Smooth muscle cell (in vitro differentiated cells): ENCODE data around the gene FLYWCH1. TPM values are rescaled to one million over a fixed set of nuclear protein-coding genes. Genes with fewer than 3 reads are reported as not detected.
A peak's percentile ranks its signal among the peaks of the same experiment; 100 is the strongest.

Source experiments
- DNase-seq: peaks from one replicate; lab custom pipeline; 2025; ENCODE audit not compliant: unreplicated experiment; lab: John Stamatoyannopoulos, UW
- H2AFZ ChIP-seq: fragments of 200-600 bp; sonication (generic); 2 replicates; pipeline ENCODE4 v1.6.0; 2016; ENCODE audit warnings: antibody characterized with exemption, low read depth, mild to moderate bottlenecking
- H3F3A ChIP-seq: fragments of 200-600 bp; sonication (generic); 2 replicates; pipeline ENCODE4 v1.6.0; 2017; ENCODE audit warnings: antibody characterized with exemption, low read depth
- H3K27ac ChIP-seq: fragments of 200-600 bp; sonication (generic); 2 replicates; pipeline ENCODE4 v1.5.1; 2016; ENCODE audit warnings: low read depth, mild to moderate bottlenecking
- H3K27me3 ChIP-seq: fragments of 200-600 bp; sonication (generic); 2 replicates; pipeline ENCODE4 v1.6.1; 2016; ENCODE audit warnings: low read depth, mild to moderate bottlenecking
- H3K36me3 ChIP-seq: fragments of 200-600 bp; sonication (generic); 2 replicates; pipeline ENCODE4 v1.5.1; 2016; ENCODE audit warnings: low read depth
- H3K4me1 ChIP-seq: fragments of 200-600 bp; sonication (generic); 2 replicates; pipeline ENCODE4 v1.5.1; 2016; ENCODE audit warnings: low read depth
- H3K4me2 ChIP-seq: fragments of 200-600 bp; sonication (generic); 2 replicates; pipeline ENCODE4 v1.6.0; 2016; ENCODE audit warnings: mild to moderate bottlenecking
- H3K4me3 ChIP-seq: fragments of 200-600 bp; sonication (generic); 2 replicates; pipeline ENCODE4 v1.5.1; 2016; ENCODE audit warnings: mild to moderate bottlenecking
- H3K79me2 ChIP-seq: fragments of 200-600 bp; sonication (generic); 2 replicates; pipeline ENCODE4 v1.6.0; 2016; ENCODE audit warnings: low read depth, mild to moderate bottlenecking
- H3K9ac ChIP-seq: fragments of 200-600 bp; sonication (generic); 2 replicates; pipeline ENCODE4 v1.6.0; 2016; ENCODE audit warnings: low read depth
- H3K9me3 ChIP-seq: fragments of 200-600 bp; sonication (generic); replicated peaks from 2 replicates; pipeline ENCODE4 v1.5.1; 2016; ENCODE audit warnings: low read depth
- H4K20me1 ChIP-seq: fragments of 200-600 bp; sonication (generic); 2 replicates; pipeline ENCODE4 v1.6.0; 2016; ENCODE audit warnings: low read depth
- CTCF ChIP-seq: fragments of 200-600 bp; sonication (generic); IDR thresholded peaks from 2 replicates; pipeline ENCODE4 v1.5.1; 2017; ENCODE audit warnings: borderline replicate concordance, mild to moderate bottlenecking, antibody characterized with exemption; ENCODE audit not compliant: insufficient read depth, poor library complexity, severe bottlenecking
- WGBS: methylation state at CpG from one replicate; pipeline ENCODE4 v1.1.7; 2016; ENCODE audit warnings: low lambda C conversion rate; 5-methylcytosine and 5-hydroxymethylcytosine counted together
- polyA plus RNA-seq: library from polyadenylated mRNA; unstranded; fragments of >200 nt; fragmentation: Nextera tagmentation; extraction: Ambion mirVana; gene quantifications from 2 replicates; pipeline ENCODE4 v1.2.1, GENCODE V29; 2016
- total RNA-seq: library from RNA; depleted of rRNA; stranded (reverse); fragments of >200 nt; gene quantifications from 2 replicates; pipeline ENCODE4 v1.2.3, GENCODE V29; 2014

Gene FLYWCH1
- total and polyA plus RNA-seq, 2 experiments from 2014 or later, result 13.5 to 26.0 TPM

GRCh38 chr16:2914233-2914632 lies 2.5 kb downstream of the FLYWCH1 start:
- no peaks in the 10 kb centered on the region for H3K36me3 ChIP-seq
- H3K4me3 ChIP-seq, result no peak overlapping the region
- no peak overlapping the region for H3K27ac ChIP-seq
- DNase-seq, result no peak
- no peak overlapping the region for H3K9ac ChIP-seq
- no peaks in the 10 kb centered on the region for H3K9me3 ChIP-seq
- no peak overlapping the region for H2AFZ ChIP-seq
- no peaks in the 10 kb centered on the region for H3K79me2 ChIP-seq
- 96% methylated on average over 12 of the region's 12 CpGs for WGBS
- H4K20me1 ChIP-seq, result peaks cover 13% of the 10 kb centered on the region
- no peaks in the 10 kb centered on the region for H3F3A ChIP-seq
- TF ChIP-seq CTCF, result no peak
- H3K4me2 ChIP-seq, result no peak overlapping the region
- H3K27me3 ChIP-seq, result no peaks in the 10 kb centered on the region
- H3K4me1 ChIP-seq, result no peaks in the 10 kb centered on the region

- H3K27ac ChIP-seq, result peak overlapping the region; percentile 34
- H3K9ac ChIP-seq, result no peak overlapping the region
- H3K36me3 ChIP-seq, result no peaks in the 10 kb centered on the region
- TF ChIP-seq CTCF, result no peak
- no peak overlapping the region for H2AFZ ChIP-seq
- H3K4me3 ChIP-seq, result no peak overlapping the region
- no peaks in the 10 kb centered on the region for H3K9me3 ChIP-seq
- H3K4me1 ChIP-seq, result no peaks in the 10 kb centered on the region
- H3K79me2 ChIP-seq, result no peaks in the 10 kb centered on the region
- no peaks in the 10 kb centered on the region for H3F3A ChIP-seq
- 88% methylated on average over 13 of the region's 13 CpGs for WGBS
- no peak overlapping the region for H3K4me2 ChIP-seq
- no peak for DNase-seq
- H3K27me3 ChIP-seq, result no peaks in the 10 kb centered on the region
- peaks cover 17% of the 10 kb centered on the region for H4K20me1 ChIP-seq
Measured at GRCh38 chr16:2915196-2915929, 3.6 kb downstream of the FLYWCH1 start.

GRCh38 chr16:2919511-2920255 lies 8.0 kb downstream of the FLYWCH1 start:
- Histone ChIP-seq H3K27me3 (no peaks in the 10 kb centered on the region), H3K4me2 (no peak overlapping the region), H2AFZ (no peak overlapping the region), H3K4me1 (no peaks in the 10 kb centered on the region), H3K4me3 (no peak overlapping the region), H3K27ac (no peak overlapping the region), H3K36me3 (no peaks in the 10 kb centered on the region), H4K20me1 (peaks cover 8% of the 10 kb centered on the region), H3K9ac (no peak overlapping the region), H3K79me2 (no peaks in the 10 kb centered on the region), H3F3A (no peaks in the 10 kb centered on the region), H3K9me3 (no peaks in the 10 kb centered on the region)
- peak; percentile 93 for TF ChIP-seq CTCF
- peak; percentile 11 for DNase-seq
- WGBS, result 22% methylated on average over 13 of the region's 13 CpGs

- Histone ChIP-seq H3K27ac (no peak overlapping the region), H3K27me3 (no peaks in the 10 kb centered on the region), H3K4me3 (no peak overlapping the region), H3K36me3 (no peaks in the 10 kb centered on the region), H3K9me3 (no peaks in the 10 kb centered on the region), H3K79me2 (no peaks in the 10 kb centered on the region), H2AFZ (no peak overlapping the region), H3K4me1 (no peaks in the 10 kb centered on the region), H3F3A (no peaks in the 10 kb centered on the region), H3K4me2 (no peak overlapping the region), H3K9ac (no peak overlapping the region), H4K20me1 (peaks cover 16% of the 10 kb centered on the region)
- no peak for TF ChIP-seq CTCF
- no peak for DNase-seq
- WGBS, result 96% methylated on average over 14 of the region's 14 CpGs
Measured at GRCh38 chr16:2923481-2923880, 11.8 kb downstream of the FLYWCH1 start.
